BJ (cell line): ENCODE data around the gene SLC28A1. TPM values are rescaled to one million over a fixed set of nuclear protein-coding genes. Genes with fewer than 3 reads are reported as not detected.

Source experiments
- CTCF ChIA-PET: fragments of 350-600 bp; formaldehyde crosslinking; extraction: SDS; loops from one replicate; lab custom pipeline; 2021; ENCODE audit warnings: antibody characterized with exemption, inconsistent platforms; lab: Yijun Ruan, JAX
- POLR2A ChIA-PET: fragments of 300-600 bp; sonication (Branson Sonifier 250); formaldehyde crosslinking; extraction: SDS; loops from one replicate; lab custom pipeline; 2021; ENCODE audit warnings: antibody characterized with exemption; lab: Charles Lee
- DNase-seq: peaks from one replicate; pipeline ENCODE4 v3.0.0-alpha.2; 2011; ENCODE audit warnings: low read depth
- H3K27me3 ChIP-seq: 2 replicates; pipeline ENCODE4 v1.6.0; 2011; ENCODE audit warnings: low read length; ENCODE audit not compliant: control insufficient read depth, insufficient read depth
- H3K36me3 ChIP-seq: 2 replicates; pipeline ENCODE4 v1.5.1; 2011; ENCODE audit warnings: low read length; ENCODE audit not compliant: control insufficient read depth, insufficient read depth
- H3K4me3 ChIP-seq: 2 replicates; pipeline ENCODE4 v1.5.1; 2011; ENCODE audit warnings: low read depth, mild to moderate bottlenecking, control low read depth, low read length
- CTCF ChIP-seq: IDR thresholded peaks from 2 replicates; pipeline ENCODE4 v1.5.1; 2011; ENCODE audit warnings: low read depth, mild to moderate bottlenecking, control low read depth, inconsistent platforms, low read length, moderate library complexity; ENCODE audit not compliant: insufficient read depth
- polyA plus RNA-seq: library from polyadenylated mRNA; depleted of rRNA; stranded (reverse); fragments of >200 nt; gene quantifications from 2 replicates; pipeline ENCODE4 v1.2.3, GENCODE V29; 2011

Gene SLC28A1
- polyA plus RNA-seq, 1 experiment: 0.05 TPM

DNA sequence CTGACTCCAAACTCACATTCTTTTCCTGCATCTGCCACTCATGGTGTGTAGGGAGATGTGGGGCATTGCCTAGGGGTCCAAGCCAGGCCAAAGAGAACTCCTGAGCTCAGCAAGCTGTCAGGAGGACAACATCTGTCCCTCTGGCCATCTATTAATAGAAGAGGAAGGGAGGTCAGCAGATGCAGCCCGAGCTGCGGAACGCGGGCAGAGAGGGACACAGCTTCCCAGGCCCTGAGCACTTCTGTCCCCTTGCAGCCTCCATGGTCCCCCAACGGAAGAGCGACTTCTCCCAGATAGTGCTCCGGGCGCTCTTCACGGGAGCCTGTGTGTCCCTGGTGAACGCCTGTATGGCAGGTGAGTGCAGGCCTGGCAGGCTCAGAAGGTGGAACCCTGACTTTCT, 59.8 kb downstream of the SLC28A1 start:
- TF ChIP-seq CTCF: no peak
- Histone ChIP-seq H3K27me3 (no peaks in the 10 kb centered on the region; the same call in 1 of the 2 replicates), H3K4me3 (no peak overlapping the region), H3K36me3 (no peaks in the 10 kb centered on the region)
- DNase-seq: no peak
- POLR2A ChIA-PET: interaction anchor here (0.6 kb wide), 1 partner anchor 743 kb away, joined by 11 read pairs; no protein-coding TSS in a partner anchor
- CTCF ChIA-PET: interaction anchor here (0.6 to 1.6 kb wide), 6 partner anchors 9 to 286 kb away, joined by 3 to 5 read pairs (median 4); partner anchors contain the start of gene PDE8A

- CTCF ChIA-PET: interaction anchor here (0.6 to 1.6 kb wide), 6 partner anchors 9 to 286 kb away, joined by 3 to 5 read pairs (median 4); partner anchors contain the start of gene PDE8A
Observed at GRCh38 chr15:84944861-84945260, 60.4 kb downstream of the SLC28A1 start.

DNA sequence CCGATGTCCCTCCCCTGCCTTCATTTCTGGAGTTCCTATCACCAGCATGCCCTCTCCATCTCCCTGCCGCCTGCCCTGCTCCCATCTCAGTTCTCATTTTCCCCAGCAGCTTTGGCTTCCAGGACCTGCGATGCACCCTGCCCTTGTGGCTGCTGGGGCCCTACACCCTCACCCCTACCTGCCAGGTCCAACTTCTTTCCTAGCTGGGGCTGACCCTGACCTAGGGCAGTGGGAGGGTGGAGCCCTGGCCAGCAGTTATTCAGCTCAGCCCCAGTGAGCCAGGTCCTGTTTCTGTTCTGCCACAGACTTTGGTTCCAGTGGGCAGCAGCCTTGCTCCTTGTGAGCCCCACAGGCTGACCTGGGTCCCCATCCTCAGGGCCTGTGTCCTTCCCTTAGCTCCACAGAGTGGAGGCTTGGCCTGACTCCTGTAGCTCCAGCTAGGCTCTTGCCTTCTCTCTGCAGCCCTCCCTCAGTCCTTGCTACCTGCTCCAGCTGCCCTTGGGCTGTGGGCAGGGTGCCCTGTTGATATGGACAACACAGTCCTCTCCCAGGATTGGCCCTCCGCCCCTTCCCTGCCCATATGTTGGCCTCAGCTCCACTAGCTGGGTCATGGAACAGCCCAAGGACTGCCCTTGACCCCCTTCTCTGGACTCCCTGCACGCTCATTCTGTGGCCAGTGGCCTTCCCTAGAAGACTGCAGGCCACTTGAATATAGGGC, 62.5 kb downstream of the SLC28A1 start:
- H3K27me3 ChIP-seq: no peaks in the 10 kb centered on the region
- H3K36me3 ChIP-seq: no peaks in the 10 kb centered on the region
- CTCF ChIA-PET: interaction anchor here (1.2 to 8.2 kb wide), 3 partner anchors 17 to 99 kb away, joined by 3 to 65 read pairs (median 7); no protein-coding TSS in a partner anchor
- no peak for TF ChIP-seq CTCF
- H3K4me3 ChIP-seq: no peak overlapping the region
- POLR2A ChIA-PET: no interaction called here
- DNase-seq: no peak

More at GRCh38 chr15:84944861-84945260, 60.4 kb downstream of the SLC28A1 start:
- Histone ChIP-seq H3K27me3 (no peaks in the 10 kb centered on the region), H3K36me3 (no peaks in the 10 kb centered on the region), H3K4me3 (no peak overlapping the region)
- DNase-seq: no peak
- TF ChIP-seq CTCF: no peak
- POLR2A ChIA-PET: interaction anchor here (0.6 kb wide), 1 partner anchor 742 kb away, joined by 11 read pairs; no protein-coding TSS in a partner anchor

- H3K27me3 ChIP-seq: no peaks in the 10 kb centered on the region
- no peaks in the 10 kb centered on the region for H3K36me3 ChIP-seq
- ChIA-PET POLR2A (no interaction called here), CTCF (interaction anchor here (0.6 to 8.2 kb wide), 5 partner anchors 11 to 360 kb away, joined by 3 to 65 read pairs (median 3); no protein-coding TSS in a partner anchor)
- DNase-seq: peak; percentile 82
- TF ChIP-seq CTCF: no peak
- H3K4me3 ChIP-seq: no peak overlapping the region
Observed at GRCh38 chr15:84947947-84948830, 63.7 kb downstream of the SLC28A1 start.
